Ishikawa (cell line): ENCODE measurements around the gene ZCCHC3.

Experiments used
- EP300 ChIP-seq: IDR thresholded peaks from 2 replicates; pipeline ENCODE4 v1.6.1; 2012; ENCODE audit warnings: borderline replicate concordance
- REST ChIP-seq: IDR thresholded peaks from 2 replicates; pipeline ENCODE4 v1.6.1; 2012; ENCODE audit warnings: low read depth, mild to moderate bottlenecking
- TAF1 ChIP-seq: IDR thresholded peaks from 2 replicates; pipeline ENCODE4 v1.6.1; 2012; ENCODE audit warnings: low read depth, mild to moderate bottlenecking

GRCh38 chr20:309306-309840 lies 12.0 kb downstream of the ZCCHC3 start:
- no peak for TF ChIP-seq TAF1
- no peak for TF ChIP-seq EP300
- no peak for TF ChIP-seq REST
